ENCODE measurements around the gene UCK2. TPM values are rescaled to one million over a fixed set of nuclear protein-coding genes. Genes with fewer than 3 reads are reported as not detected.
"Not testable (repeated sequence)": the region's sequence is repeated elsewhere in the genome, so short reads cannot be mapped to it uniquely, and the experiment has no call there.

UCK2 gene
- 24.0 TPM for polyA plus RNA-seq (ENCODE audit: insufficient read length)
- long read RNA-seq, donor 1, full-length matches to known transcripts: 13 of 13 reads
- long read RNA-seq, donor 1, partial matches to known transcripts: 0 of 13 reads
- long read RNA-seq, donor 1, other reads (novel, unspliced or antisense): 0 of 13 reads
- long read RNA-seq, donor 2, full-length matches to known transcripts: 11 of 11 reads
- long read RNA-seq, donor 2, partial matches to known transcripts: 0 of 11 reads
- long read RNA-seq, donor 2, other reads (novel, unspliced or antisense): 0 of 11 reads
- long read RNA-seq, donor 3, full-length matches to known transcripts: 8 of 8 reads
- long read RNA-seq, donor 3, partial matches to known transcripts: 0 of 8 reads
- long read RNA-seq, donor 3, other reads (novel, unspliced or antisense): 0 of 8 reads
- long read RNA-seq, donor 4, partial matches to known transcripts: 0 of 1 reads
- long read RNA-seq, donor 4, other reads (novel, unspliced or antisense): 0 of 1 reads
- long read RNA-seq, donor 5, full-length matches to known transcripts: 16 of 16 reads
- long read RNA-seq, donor 5, partial matches to known transcripts: 0 of 16 reads
- long read RNA-seq, donor 5, other reads (novel, unspliced or antisense): 0 of 16 reads
- long read RNA-seq, donor 6, full-length matches to known transcripts: 9 of 9 reads
- long read RNA-seq, donor 6, partial matches to known transcripts: 0 of 9 reads
- long read RNA-seq, donor 6, other reads (novel, unspliced or antisense): 0 of 9 reads
- long read RNA-seq, donor 7, full-length matches to known transcripts: 14 of 14 reads
- long read RNA-seq, donor 7, partial matches to known transcripts: 0 of 14 reads
- long read RNA-seq, donor 7, other reads (novel, unspliced or antisense): 0 of 14 reads
- long read RNA-seq, donor 8, transcript UCK2-201 (7 exons, 1,375 nt): major isoform, 6 of 6 reads
- long read RNA-seq, donor 8, partial matches to known transcripts: 0 of 6 reads
- long read RNA-seq, donor 8, other reads (novel, unspliced or antisense): 0 of 6 reads

GRCh38 chr1:165827268-165828102 is at the start of gene UCK2:
UCK2 (plus strand) TSS chr1:165827614; CDS start chr1:165827834, 220 bp downstream.
- peak; percentile 72 for DNase-seq

- DNase-seq: not testable (repeated sequence)
These were observed 49.2 kb upstream of the UCK2 start for GRCh38 chr1:165778197-165778596.

GRCh38 chr1:165783519-165783918 is 43.9 kb upstream of the UCK2 start:
- DNase-seq: not testable (repeated sequence)

- DNase-seq: no peak
These were observed 39.7 kb upstream of the UCK2 start for GRCh38 chr1:165787741-165788140.

- no peak for DNase-seq
These were observed 33.5 kb upstream of the UCK2 start for GRCh38 chr1:165793951-165794350.

GRCh38 chr1:165795894-165796293 is 31.5 kb upstream of the UCK2 start:
- DNase-seq: no peak

- no peak for DNase-seq
These were observed 28.0 kb upstream of the UCK2 start for GRCh38 chr1:165799387-165799786.

- not testable (repeated sequence) for DNase-seq
These were observed 22.9 kb upstream of the UCK2 start for GRCh38 chr1:165804513-165804912.

GRCh38 chr1:165807613-165808012 is 19.8 kb upstream of the UCK2 start:
- no peak for DNase-seq

GRCh38 chr1:165815725-165816124 is 11.7 kb upstream of the UCK2 start:
- no peak for DNase-seq

- no peak for DNase-seq
These were observed 11.3 kb upstream of the UCK2 start for GRCh38 chr1:165816157-165816556.

GRCh38 chr1:165816826-165817497 is 10.5 kb upstream of the UCK2 start:
- no peak for DNase-seq

- no peak for DNase-seq
These were observed 3.7 kb upstream of the UCK2 start for GRCh38 chr1:165823552-165824268.

- DNase-seq: no peak
These were observed 3.2 kb upstream of the UCK2 start for GRCh38 chr1:165824269-165824643.

GRCh38 chr1:165826565-165827267 is 698 bp upstream of the UCK2 start:
- peak; percentile 11 for DNase-seq

- peak; percentile 45 for DNase-seq
These were observed 772 bp downstream of the UCK2 start for GRCh38 chr1:165828103-165828668.

GRCh38 chr1:165828669-165829329 is 1.4 kb downstream of the UCK2 start:
- peak; percentile 68 for DNase-seq

GRCh38 chr1:165829888-165830287 is 2.5 kb downstream of the UCK2 start:
- DNase-seq: no peak

- DNase-seq: no peak
These were observed 3.7 kb downstream of the UCK2 start for GRCh38 chr1:165831146-165831545.

All from left kidney (tissue), 8 donors.